Measurements from ENCODE around the gene ACBD3. TPM values are rescaled to one million over a fixed set of nuclear protein-coding genes. Genes with fewer than 3 reads are reported as not detected.

The ACBD3 gene
- polyA plus RNA-seq, 1 experiment: 22.8 TPM

- Histone ChIP-seq H3K4me3 (ENCODE audit: low read depth, low read length) (peak overlapping the region; percentile 54), H3K36me3 (ENCODE audit: control insufficient read depth, insufficient read depth, low read length) (no peaks in the 10 kb centered on the region), H3K27me3 (ENCODE audit: control insufficient read depth, insufficient read depth, low read length) (no peaks in the 10 kb centered on the region)
- ChIA-PET POLR2A (interaction anchor here (0.6 kb wide), 1 partner anchor 15 kb away, joined by 4 read pairs; no protein-coding TSS in a partner anchor), CTCF (interaction anchor here (0.7 to 5.8 kb wide), 8 partner anchors 9 to 110 kb away, joined by 3 to 42 read pairs (median 6); no protein-coding TSS in a partner anchor)
- no peak for TF ChIP-seq CTCF (IDR thresholded peaks at IDR 0.05; ENCODE audit: insufficient read depth, low read depth, low read length)
- no peak for DNase-seq (ENCODE audit: low read depth)
These were observed 76.1 kb downstream of the ACBD3 start for GRCh38 chr1:226110249-226111097.

- Histone ChIP-seq H3K36me3 (ENCODE audit: control insufficient read depth, insufficient read depth, low read length) (no peaks in the 10 kb centered on the region), H3K4me3 (ENCODE audit: low read depth, low read length) (peak overlapping the region; percentile 54), H3K27me3 (ENCODE audit: control insufficient read depth, insufficient read depth, low read length) (no peaks in the 10 kb centered on the region)
- POLR2A ChIA-PET: no interaction called here
- no peak for DNase-seq (ENCODE audit: low read depth)
- TF ChIP-seq CTCF (IDR thresholded peaks at IDR 0.05; ENCODE audit: insufficient read depth, low read depth, low read length): no peak
- CTCF ChIA-PET: interaction anchor here (0.6 to 5.8 kb wide), 9 partner anchors 9 to 635 kb away, joined by 3 to 42 read pairs (median 3); no protein-coding TSS in a partner anchor
These were observed 76.7 kb downstream of the ACBD3 start for GRCh38 chr1:226109829-226110248.

GRCh38 chr1:226108935-226109828, 77.4 kb downstream of the ACBD3 start:
- peak overlapping the region; percentile 54 for H3K4me3 ChIP-seq (ENCODE audit: low read depth, low read length)
- POLR2A ChIA-PET: no interaction called here
- H3K27me3 ChIP-seq (ENCODE audit: control insufficient read depth, insufficient read depth, low read length): no peaks in the 10 kb centered on the region
- no peak for DNase-seq (ENCODE audit: low read depth)
- CTCF ChIA-PET: interaction anchor here (0.6 to 5.8 kb wide), 10 partner anchors 9 to 634 kb away, joined by 3 to 42 read pairs (median 3); no protein-coding TSS in a partner anchor
- no peak for TF ChIP-seq CTCF (IDR thresholded peaks at IDR 0.05; ENCODE audit: insufficient read depth, low read depth, low read length)
- no peaks in the 10 kb centered on the region for H3K36me3 ChIP-seq (ENCODE audit: control insufficient read depth, insufficient read depth, low read length)

- no peak for DNase-seq (ENCODE audit: low read depth)
- ChIA-PET CTCF (interaction anchor here (3.4 to 5.8 kb wide), 2 partner anchors 13 to 17 kb away, joined by 9 to 42 read pairs; no protein-coding TSS in a partner anchor), POLR2A (no interaction called here)
- Histone ChIP-seq H3K36me3 (ENCODE audit: control insufficient read depth, insufficient read depth, low read length) (no peaks in the 10 kb centered on the region), H3K27me3 (ENCODE audit: control insufficient read depth, insufficient read depth, low read length) (no peaks in the 10 kb centered on the region), H3K4me3 (ENCODE audit: low read depth, low read length) (no peak overlapping the region)
- TF ChIP-seq CTCF (IDR thresholded peaks at IDR 0.05; ENCODE audit: insufficient read depth, low read depth, low read length): no peak
These were observed 78.8 kb downstream of the ACBD3 start for GRCh38 chr1:226107471-226108460.

Measured in BJ (cell line).